Activated T-cell treated with anti-CD3 and anti-CD28 coated beads, Interleukin-2, amount 50 U/mL, for 24 hours (primary cell): ENCODE measurements around the gene C10orf90.

Source experiments
- DNase-seq: peaks from one replicate; pipeline ENCODE4 v3.0.0-alpha.2; 2020
- H3K27ac Mint-ChIP-seq: 2 replicates; pipeline ENCODE4 v1.8.0; 2020; ENCODE audit warnings: mild to moderate bottlenecking, mixed read lengths
- H3K27me3 Mint-ChIP-seq: 2 replicates; pipeline ENCODE4 v1.8.0; 2020; ENCODE audit warnings: mixed read lengths
- H3K36me3 Mint-ChIP-seq: 2 replicates; pipeline ENCODE4 v1.8.0; 2020; ENCODE audit warnings: low read depth, mixed read lengths
- H3K4me1 Mint-ChIP-seq: 2 replicates; pipeline ENCODE4 v1.8.0; 2020; ENCODE audit warnings: low read depth, mixed read lengths
- H3K4me3 Mint-ChIP-seq: 2 replicates; pipeline ENCODE4 v1.8.0; 2020; ENCODE audit warnings: mild to moderate bottlenecking, moderate library complexity, mixed read lengths
- H3K9me3 Mint-ChIP-seq: 2 replicates; pipeline ENCODE4 v1.8.0; 2020; ENCODE audit warnings: mixed read lengths

The C10orf90 gene

DNA sequence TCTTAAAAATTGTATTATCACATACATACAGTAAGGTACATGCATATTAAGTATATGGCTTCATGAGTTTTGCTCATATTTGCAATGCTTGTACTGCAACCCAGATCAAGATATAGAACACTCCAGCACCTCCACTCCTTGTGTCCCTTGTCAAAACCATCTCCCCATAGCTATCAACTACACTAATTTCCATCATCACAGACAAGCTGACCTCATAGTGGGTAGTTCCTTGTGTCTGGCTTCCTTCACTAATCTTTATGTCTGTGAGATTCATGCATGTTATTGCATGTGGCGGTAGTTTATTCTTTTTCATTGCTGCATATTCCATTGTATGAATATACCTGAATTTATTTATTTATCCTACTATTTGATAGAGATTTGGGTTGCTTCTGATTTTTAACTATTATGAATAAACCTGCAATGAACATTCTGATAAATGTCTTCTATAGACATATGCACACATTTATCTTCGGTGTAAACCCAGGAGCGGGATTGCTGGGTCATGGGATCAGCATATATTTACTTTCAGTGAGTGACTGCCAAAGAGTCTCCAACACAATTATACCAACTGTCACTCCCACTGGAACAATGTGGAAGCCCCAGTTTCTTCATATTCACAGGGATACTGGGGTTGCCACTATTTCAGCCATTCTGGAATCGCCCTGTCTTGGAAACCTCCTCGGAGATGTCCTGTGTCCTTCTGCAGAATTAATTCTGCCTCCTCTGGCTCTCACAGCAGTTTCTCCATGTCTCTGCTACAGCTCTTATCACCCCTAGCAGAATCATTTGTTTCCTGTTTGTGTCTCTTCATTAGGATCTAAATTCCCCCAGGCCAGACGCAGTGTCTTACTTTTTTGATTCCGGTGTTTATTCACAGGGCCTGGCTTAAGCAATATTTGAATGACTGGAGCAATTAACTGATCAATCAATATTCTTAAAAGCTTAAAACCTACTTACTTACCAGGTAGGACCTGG is 267.5 kb downstream of the C10orf90 start:
- Mint-ChIP-seq H3K27me3 (no peaks in the 10 kb centered on the region), H3K4me1 (no peaks in the 10 kb centered on the region), H3K27ac (no peak overlapping the region), H3K9me3 (no peaks in the 10 kb centered on the region), H3K36me3 (no peaks in the 10 kb centered on the region), H3K4me3 (no peak overlapping the region)
- no peak for DNase-seq

GRCh38 chr10:126400641-126401040 is 269.9 kb downstream of the C10orf90 start:
- Mint-ChIP-seq H3K36me3 (no peaks in the 10 kb centered on the region), H3K27me3 (no peaks in the 10 kb centered on the region), H3K4me3 (no peak overlapping the region), H3K4me1 (no peaks in the 10 kb centered on the region), H3K27ac (no peak overlapping the region), H3K9me3 (no peaks in the 10 kb centered on the region)
- no peak for DNase-seq

DNA sequence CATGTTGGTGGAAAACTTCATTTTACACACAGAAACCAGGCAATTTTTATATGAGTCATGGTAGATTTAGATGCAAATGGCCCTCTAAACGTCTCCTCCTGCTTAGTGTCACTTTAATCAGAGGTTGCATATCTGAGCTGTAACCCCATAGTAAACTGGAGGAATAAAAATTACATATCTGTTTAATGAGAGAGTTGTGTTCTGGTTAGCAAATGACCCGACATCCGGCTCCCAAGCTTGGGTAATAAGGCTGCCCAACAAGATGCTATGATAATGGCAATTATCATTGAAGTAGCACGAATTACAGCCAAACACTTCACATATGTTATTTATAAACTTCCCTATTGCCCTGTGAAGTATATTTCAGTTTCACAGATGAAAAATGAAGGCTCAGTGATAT is 271.6 kb downstream of the C10orf90 start:
- no peaks in the 10 kb centered on the region for H3K9me3 Mint-ChIP-seq
- no peaks in the 10 kb centered on the region for H3K4me1 Mint-ChIP-seq
- no peak for DNase-seq
- no peaks in the 10 kb centered on the region for H3K27me3 Mint-ChIP-seq
- H3K4me3 Mint-ChIP-seq = no peak overlapping the region
- no peak overlapping the region for H3K27ac Mint-ChIP-seq
- no peaks in the 10 kb centered on the region for H3K36me3 Mint-ChIP-seq

DNA sequence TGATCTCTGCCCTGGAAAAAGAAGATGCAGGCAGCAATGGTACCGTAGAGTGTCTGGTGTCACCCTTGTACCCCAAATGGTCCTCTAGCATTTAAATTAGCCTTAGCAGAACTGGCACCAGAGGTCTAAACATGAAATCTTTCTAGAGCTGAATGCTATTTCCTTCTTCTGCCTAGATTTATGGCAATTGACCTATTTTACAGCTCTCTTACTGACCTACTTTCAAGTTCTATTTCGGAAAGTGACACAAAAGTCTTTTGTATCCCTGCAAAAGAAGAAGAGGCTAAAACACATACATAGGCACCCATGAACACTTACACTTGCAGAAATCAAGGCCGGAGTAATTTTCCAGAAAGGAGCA is 272.1 kb downstream of the C10orf90 start:
- Mint-ChIP-seq H3K4me3 (no peak overlapping the region), H3K36me3 (no peaks in the 10 kb centered on the region), H3K4me1 (no peaks in the 10 kb centered on the region), H3K27me3 (no peaks in the 10 kb centered on the region), H3K27ac (no peak overlapping the region), H3K9me3 (peaks cover 3% of the 10 kb centered on the region)
- DNase-seq = no peak

GRCh38 chr10:126397640-126398382 is 272.7 kb downstream of the C10orf90 start:
- Mint-ChIP-seq H3K27me3 (no peaks in the 10 kb centered on the region), H3K4me1 (no peaks in the 10 kb centered on the region), H3K27ac (no peak overlapping the region), H3K36me3 (no peaks in the 10 kb centered on the region), H3K4me3 (no peak overlapping the region), H3K9me3 (peaks cover 3% of the 10 kb centered on the region)
- no peak for DNase-seq

- Mint-ChIP-seq H3K27ac (no peak overlapping the region), H3K36me3 (no peaks in the 10 kb centered on the region), H3K9me3 (peaks cover 3% of the 10 kb centered on the region), H3K4me1 (no peaks in the 10 kb centered on the region), H3K4me3 (no peak overlapping the region), H3K27me3 (no peaks in the 10 kb centered on the region)
- no peak for DNase-seq
These were observed 273.3 kb downstream of the C10orf90 start for GRCh38 chr10:126397156-126397555.

DNA sequence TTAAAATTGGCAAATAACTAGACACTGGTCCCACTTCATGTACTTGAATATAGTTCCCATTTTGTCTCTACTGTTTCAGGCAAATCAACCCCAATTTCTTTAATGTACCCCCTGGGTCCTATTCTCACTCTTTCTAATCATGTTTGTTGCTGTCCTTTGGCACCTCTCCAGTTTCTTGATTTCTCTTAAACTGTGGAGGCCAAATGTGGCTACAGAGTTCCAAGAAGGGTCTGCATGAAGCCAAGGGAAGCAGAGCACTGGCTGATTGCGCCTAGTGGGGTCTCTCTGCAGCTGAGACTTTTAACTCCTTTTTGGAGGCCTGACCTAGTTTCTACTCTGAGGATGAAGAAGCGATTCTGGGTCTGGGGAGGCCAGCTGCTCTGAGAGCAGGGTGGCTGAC is 275.5 kb downstream of the C10orf90 start:
- H3K36me3 Mint-ChIP-seq = no peaks in the 10 kb centered on the region
- H3K27me3 Mint-ChIP-seq = peaks cover 4% of the 10 kb centered on the region
- no peak overlapping the region for H3K27ac Mint-ChIP-seq
- no peak for DNase-seq
- no peak overlapping the region for H3K4me3 Mint-ChIP-seq
- peaks cover 6% of the 10 kb centered on the region for H3K9me3 Mint-ChIP-seq
- no peaks in the 10 kb centered on the region for H3K4me1 Mint-ChIP-seq

- Mint-ChIP-seq H3K27me3 (peaks cover 17% of the 10 kb centered on the region), H3K4me3 (no peak overlapping the region), H3K36me3 (no peaks in the 10 kb centered on the region), H3K27ac (no peak overlapping the region), H3K9me3 (peaks cover 6% of the 10 kb centered on the region), H3K4me1 (peaks cover 1% of the 10 kb centered on the region)
- no peak for DNase-seq
These were observed 277.4 kb downstream of the C10orf90 start for GRCh38 chr10:126393076-126393475.

DNA sequence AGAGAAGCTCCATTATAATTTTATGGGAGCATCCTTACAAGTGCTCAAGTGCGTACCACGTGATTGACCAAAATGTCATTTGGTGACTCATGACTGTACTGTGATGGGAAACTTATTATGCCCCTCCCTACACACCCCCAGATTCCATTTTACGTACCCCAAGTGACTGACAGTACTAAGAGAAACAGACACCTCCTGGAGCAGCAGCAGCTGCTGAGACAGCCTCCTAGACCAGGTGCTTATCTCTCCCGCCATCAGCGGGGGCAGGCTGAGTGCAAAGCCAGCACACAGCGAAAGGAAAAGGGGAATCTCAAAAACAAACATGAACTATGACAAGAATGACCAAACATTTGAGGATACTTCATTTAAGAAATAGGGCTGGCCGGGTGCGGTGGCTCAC is 278.0 kb downstream of the C10orf90 start:
- peaks cover 6% of the 10 kb centered on the region for H3K9me3 Mint-ChIP-seq
- no peak overlapping the region for H3K4me3 Mint-ChIP-seq
- no peaks in the 10 kb centered on the region for H3K36me3 Mint-ChIP-seq
- H3K27me3 Mint-ChIP-seq = peaks cover 18% of the 10 kb centered on the region
- no peak for DNase-seq
- no peak overlapping the region for H3K27ac Mint-ChIP-seq
- peaks cover 1% of the 10 kb centered on the region for H3K4me1 Mint-ChIP-seq

DNA sequence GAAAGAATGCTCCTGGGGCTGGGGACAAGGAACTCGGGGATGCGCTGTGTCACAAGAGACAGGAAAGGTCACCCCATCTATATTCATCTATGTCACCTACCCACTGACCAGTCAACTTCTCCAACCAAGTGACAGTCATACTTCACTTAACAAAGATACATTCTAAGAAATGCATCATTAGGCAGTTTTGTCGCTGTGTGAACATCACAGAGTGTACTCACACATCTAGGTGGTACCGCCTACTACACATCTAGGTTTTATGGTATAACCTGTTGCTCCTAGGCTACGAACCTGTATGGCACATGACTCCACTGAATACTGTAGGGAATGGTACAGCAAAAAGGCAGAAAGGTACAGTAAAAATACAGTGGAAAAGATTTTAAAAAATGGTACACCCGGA is 278.4 kb downstream of the C10orf90 start:
- Mint-ChIP-seq H3K4me1 (peaks cover 4% of the 10 kb centered on the region), H3K27ac (no peak overlapping the region), H3K9me3 (peaks cover 6% of the 10 kb centered on the region), H3K27me3 (peaks cover 22% of the 10 kb centered on the region), H3K36me3 (no peaks in the 10 kb centered on the region), H3K4me3 (no peak overlapping the region)
- no peak for DNase-seq

GRCh38 chr10:126391192-126391885 is 279.2 kb downstream of the C10orf90 start:
- peaks cover 30% of the 10 kb centered on the region for H3K27me3 Mint-ChIP-seq
- peaks cover 6% of the 10 kb centered on the region for H3K9me3 Mint-ChIP-seq
- no peaks in the 10 kb centered on the region for H3K36me3 Mint-ChIP-seq
- H3K4me1 Mint-ChIP-seq = peaks cover 8% of the 10 kb centered on the region
- no peak for DNase-seq
- no peak overlapping the region for H3K4me3 Mint-ChIP-seq
- no peak overlapping the region for H3K27ac Mint-ChIP-seq

GRCh38 chr10:126390324-126390723 is 280.2 kb downstream of the C10orf90 start:
- Mint-ChIP-seq H3K4me3 (no peak overlapping the region), H3K36me3 (no peaks in the 10 kb centered on the region), H3K27ac (no peak overlapping the region), H3K27me3 (peaks cover 40% of the 10 kb centered on the region), H3K4me1 (peaks cover 8% of the 10 kb centered on the region), H3K9me3 (peaks cover 6% of the 10 kb centered on the region)
- DNase-seq = no peak

DNA sequence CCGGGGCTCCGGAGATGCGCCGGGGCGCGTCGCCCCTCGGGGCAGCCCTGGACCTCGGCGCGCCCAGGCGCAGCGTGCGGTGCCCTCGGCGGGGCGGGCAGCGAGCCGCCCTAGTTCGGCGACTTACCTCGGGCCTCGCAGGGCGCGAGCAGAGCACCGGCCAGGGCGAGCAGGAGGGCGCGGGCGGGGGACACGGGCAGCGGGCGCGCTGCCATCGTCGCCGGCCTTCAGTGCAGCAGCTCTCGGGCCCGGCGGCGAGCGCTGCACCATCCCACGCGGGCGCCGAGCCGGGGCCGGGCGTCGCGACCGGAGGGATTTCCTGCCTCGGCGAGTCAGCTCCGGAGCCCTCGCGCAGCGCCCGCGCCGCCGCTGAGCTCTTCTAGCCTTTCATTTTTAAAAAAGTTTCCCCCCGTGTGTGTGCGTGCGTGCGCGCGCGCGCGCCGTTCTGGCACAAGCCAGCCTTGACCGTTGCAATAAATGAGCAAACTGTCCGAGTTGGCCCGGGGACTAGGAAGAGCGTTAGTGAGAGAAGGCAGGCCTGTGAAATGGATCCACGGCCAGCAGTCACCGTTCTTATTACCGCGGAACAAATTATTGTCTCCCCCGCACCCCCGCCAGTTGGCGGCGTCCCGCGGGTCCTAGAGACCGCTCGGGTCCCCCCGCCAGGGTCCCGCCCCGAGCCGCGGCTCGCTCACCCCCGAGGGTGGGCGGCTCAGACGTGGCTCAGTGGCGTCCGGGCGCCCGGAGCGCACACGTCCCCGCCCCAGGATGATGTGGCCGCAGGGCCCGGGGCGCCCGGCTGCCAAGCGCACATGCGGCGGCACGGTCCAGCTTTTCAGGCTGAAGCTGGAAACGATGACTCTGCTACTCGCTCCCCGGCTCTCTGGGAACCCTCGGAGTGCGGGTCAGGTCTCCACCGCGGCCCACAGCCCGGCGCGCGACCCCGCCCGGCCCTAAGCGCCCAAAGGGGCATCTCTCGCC is 282.3 kb downstream of the C10orf90 start, which contains the start of gene ADAM12:
TSS of gene ADAM12 (minus strand) at position 547 of the 981 bp plus-strand sequence. CDS start at position 215, 332 bp downstream.
- peaks cover 8% of the 10 kb centered on the region for H3K4me1 Mint-ChIP-seq
- no peak for DNase-seq
- no peak within 1 kb of the TSS for H3K27ac Mint-ChIP-seq
- H3K9me3 Mint-ChIP-seq = peaks cover 3% of the 10 kb centered on the region
- H3K4me3 Mint-ChIP-seq = peak within 1 kb of the TSS; percentile 58
- peaks cover 49% of the 10 kb centered on the region for H3K27me3 Mint-ChIP-seq
- H3K36me3 Mint-ChIP-seq = no peaks in the 10 kb centered on the region
